Right forelimb (tissue), 1 donor: ENCODE data around the gene FBXO30.

Experiments
- DNase-seq: peaks from one replicate; pipeline ENCODE4 v3.0.0-alpha.2; 2018

FBXO30 gene

GRCh38 chr6:145815309-145816274 lies 997 bp upstream of the FBXO30 start:
- no peak for DNase-seq

- no peak for DNase-seq
Observed at GRCh38 chr6:145814035-145814500, 527 bp downstream of the FBXO30 start.

- DNase-seq = no peak
Observed at GRCh38 chr6:145813285-145814034, 1.1 kb downstream of the FBXO30 start.

GRCh38 chr6:145811741-145812140 lies 2.9 kb downstream of the FBXO30 start:
- no peak for DNase-seq

- DNase-seq = no peak
Observed at GRCh38 chr6:145809785-145810184, 4.8 kb downstream of the FBXO30 start.

- DNase-seq = no peak
Observed at GRCh38 chr6:145809211-145809610, 5.4 kb downstream of the FBXO30 start.

- no peak for DNase-seq
Observed at GRCh38 chr6:145808239-145808638, 6.4 kb downstream of the FBXO30 start.

- DNase-seq = no peak
Observed at GRCh38 chr6:145802141-145802540, 12.5 kb downstream of the FBXO30 start.

GRCh38 chr6:145801021-145801420 lies 13.6 kb downstream of the FBXO30 start:
- DNase-seq = no peak

- no peak for DNase-seq
Observed at GRCh38 chr6:145798530-145798929, 16.1 kb downstream of the FBXO30 start.

GRCh38 chr6:145789443-145789842 lies 25.2 kb downstream of the FBXO30 start:
- DNase-seq = no peak

GRCh38 chr6:145787688-145788087 lies 26.9 kb downstream of the FBXO30 start:
- no peak for DNase-seq

- DNase-seq = no peak
Observed at GRCh38 chr6:145784683-145785082, 29.9 kb downstream of the FBXO30 start.

- DNase-seq = no peak
Observed at GRCh38 chr6:145783796-145784195, 30.8 kb downstream of the FBXO30 start.

- DNase-seq = no peak
Observed at GRCh38 chr6:145772846-145773245, 41.7 kb downstream of the FBXO30 start.

GRCh38 chr6:145765449-145765848 lies 49.1 kb downstream of the FBXO30 start:
- no peak for DNase-seq

GRCh38 chr6:145763742-145764141 lies 50.9 kb downstream of the FBXO30 start:
- no peak for DNase-seq

GRCh38 chr6:145761584-145761983 lies 53.0 kb downstream of the FBXO30 start:
- no peak for DNase-seq

- no peak for DNase-seq
Observed at GRCh38 chr6:145758113-145758512, 56.5 kb downstream of the FBXO30 start.

- DNase-seq = no peak
Observed at GRCh38 chr6:145756170-145756662, 58.4 kb downstream of the FBXO30 start.

GRCh38 chr6:145755682-145756081 lies 58.9 kb downstream of the FBXO30 start:
- DNase-seq = no peak

GRCh38 chr6:145752638-145753037 lies 62.0 kb downstream of the FBXO30 start:
- DNase-seq = no peak

- no peak for DNase-seq
Observed at GRCh38 chr6:145749632-145750031, 65.0 kb downstream of the FBXO30 start.

GRCh38 chr6:145745861-145746260 lies 68.7 kb downstream of the FBXO30 start:
- DNase-seq = no peak
